Glutamatergic neuron (in vitro differentiated cells): ENCODE data around the gene ITGB1BP2. TPM values are rescaled to one million over a fixed set of nuclear protein-coding genes. Genes with fewer than 3 reads are reported as not detected.
"Not testable (repeated sequence)": the region's sequence is repeated elsewhere in the genome, so short reads cannot be mapped to it uniquely, and the experiment has no call there.

ENCODE experiments used
- DNase-seq: peaks from one replicate; pipeline ENCODE4 v3.0.0; 2022
- H3K27ac Mint-ChIP-seq: one replicate; pipeline ENCODE4 v1.8.0; 2020; ENCODE audit warnings: mild to moderate bottlenecking, mixed read lengths, inconsistent platforms; ENCODE audit not compliant: unreplicated experiment
- H3K27me3 Mint-ChIP-seq: one replicate; pipeline ENCODE4 v1.8.0; 2020; ENCODE audit warnings: mild to moderate bottlenecking, moderate library complexity, mixed read lengths, inconsistent platforms; ENCODE audit not compliant: unreplicated experiment
- H3K36me3 Mint-ChIP-seq: one replicate; pipeline ENCODE4 v1.8.0; 2020; ENCODE audit warnings: mild to moderate bottlenecking, mixed read lengths, inconsistent platforms; ENCODE audit not compliant: unreplicated experiment
- H3K4me1 Mint-ChIP-seq: one replicate; pipeline ENCODE4 v1.8.0; 2020; ENCODE audit warnings: mild to moderate bottlenecking, low read depth, mixed read lengths, inconsistent platforms; ENCODE audit not compliant: unreplicated experiment
- H3K4me3 Mint-ChIP-seq: one replicate; pipeline ENCODE4 v1.8.0; 2020; ENCODE audit warnings: mild to moderate bottlenecking, mixed read lengths, inconsistent platforms; ENCODE audit not compliant: unreplicated experiment
- H3K9me3 Mint-ChIP-seq: one replicate; pipeline ENCODE4 v1.8.0; 2020; ENCODE audit warnings: mild to moderate bottlenecking, moderate library complexity, mixed read lengths, inconsistent platforms; ENCODE audit not compliant: unreplicated experiment
- total RNA-seq: library from RNA; stranded (reverse); fragmentation: NEBNext Ultra II Directional; extraction: Animal tissue kit (Norgen Biotek cat#: 25700); gene quantifications from one replicate; pipeline ENCODE4 v1.2.1, GENCODE V29; 2021; ENCODE audit not compliant: unreplicated experiment
- TF ChIP-seq, protein P1 (sequence below): fragments of 200-600 bp; sonication (generic); IDR thresholded peaks from one replicate; pipeline ENCODE4 v1.5.0; 2021; ENCODE audit not compliant: partially characterized antibody, unreplicated experiment

The ITGB1BP2 gene
- total RNA-seq, 1 donor from 2014 or later = 7.8 TPM

- H3K4me3 Mint-ChIP-seq = no peak overlapping the region
These were observed 24.8 kb downstream of the ITGB1BP2 start for GRCh38 chrX:71326394-71326793.

GRCh38 chrX:71349151-71349665, 47.7 kb downstream of the ITGB1BP2 start:
- not testable (repeated sequence) for H3K9me3 Mint-ChIP-seq, H3K36me3 Mint-ChIP-seq, H3K4me1 Mint-ChIP-seq, H3K27ac Mint-ChIP-seq, H3K27me3 Mint-ChIP-seq, H3K4me3 Mint-ChIP-seq, DNase-seq

More at GRCh38 chrX:71326394-71326793, 24.8 kb downstream of the ITGB1BP2 start:
- Mint-ChIP-seq H3K4me1 (no peaks in the 10 kb centered on the region), H3K27me3 (no peaks in the 10 kb centered on the region), H3K9me3 (no peaks in the 10 kb centered on the region), H3K36me3 (no peaks in the 10 kb centered on the region), H3K27ac (no peak overlapping the region)
- DNase-seq = no peak
- TF ChIP-seq, protein P1, sequence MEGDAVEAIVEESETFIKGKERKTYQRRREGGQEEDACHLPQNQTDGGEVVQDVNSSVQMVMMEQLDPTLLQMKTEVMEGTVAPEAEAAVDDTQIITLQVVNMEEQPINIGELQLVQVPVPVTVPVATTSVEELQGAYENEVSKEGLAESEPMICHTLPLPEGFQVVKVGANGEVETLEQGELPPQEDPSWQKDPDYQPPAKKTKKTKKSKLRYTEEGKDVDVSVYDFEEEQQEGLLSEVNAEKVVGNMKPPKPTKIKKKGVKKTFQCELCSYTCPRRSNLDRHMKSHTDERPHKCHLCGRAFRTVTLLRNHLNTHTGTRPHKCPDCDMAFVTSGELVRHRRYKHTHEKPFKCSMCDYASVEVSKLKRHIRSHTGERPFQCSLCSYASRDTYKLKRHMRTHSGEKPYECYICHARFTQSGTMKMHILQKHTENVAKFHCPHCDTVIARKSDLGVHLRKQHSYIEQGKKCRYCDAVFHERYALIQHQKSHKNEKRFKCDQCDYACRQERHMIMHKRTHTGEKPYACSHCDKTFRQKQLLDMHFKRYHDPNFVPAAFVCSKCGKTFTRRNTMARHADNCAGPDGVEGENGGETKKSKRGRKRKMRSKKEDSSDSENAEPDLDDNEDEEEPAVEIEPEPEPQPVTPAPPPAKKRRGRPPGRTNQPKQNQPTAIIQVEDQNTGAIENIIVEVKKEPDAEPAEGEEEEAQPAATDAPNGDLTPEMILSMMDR = no peak

GRCh38 chrX:71349867-71350266, 48.3 kb downstream of the ITGB1BP2 start:
- DNase-seq, H3K27me3 Mint-ChIP-seq, H3K36me3 Mint-ChIP-seq, H3K4me1 Mint-ChIP-seq, H3K4me3 Mint-ChIP-seq, H3K9me3 Mint-ChIP-seq, H3K27ac Mint-ChIP-seq: not testable (repeated sequence)

- not testable (repeated sequence) for H3K4me3 Mint-ChIP-seq, H3K36me3 Mint-ChIP-seq, H3K9me3 Mint-ChIP-seq, H3K27me3 Mint-ChIP-seq, DNase-seq, H3K4me1 Mint-ChIP-seq, H3K27ac Mint-ChIP-seq
These were observed 50.9 kb downstream of the ITGB1BP2 start for GRCh38 chrX:71352439-71352838.

Other genes starting within 250 kb of the ITGB1BP2 start
- 86.5 TPM for gene SNX12, start 233.4 kb upstream of the ITGB1BP2 start, total RNA-seq
- gene FOXO4, start 205.9 kb upstream of the ITGB1BP2 start, total RNA-seq = 20.2 TPM
- gene CXorf65, start 195.0 kb upstream of the ITGB1BP2 start, total RNA-seq = not detected
- not detected for gene IL2RG, start 190.2 kb upstream of the ITGB1BP2 start, total RNA-seq
- gene MED12, start 183.2 kb upstream of the ITGB1BP2 start, total RNA-seq = 87.4 TPM
- 3.1 TPM for gene NLGN3, start 156.9 kb upstream of the ITGB1BP2 start, total RNA-seq
- gene GJB1, start 78.5 kb upstream of the ITGB1BP2 start, total RNA-seq = not detected
- 44.2 TPM for gene ZMYM3, start 47.6 kb upstream of the ITGB1BP2 start, total RNA-seq
- gene NONO, start 18.1 kb upstream of the ITGB1BP2 start, total RNA-seq = 696 TPM
- 42.1 TPM for gene TAF1, start 64.6 kb downstream of the ITGB1BP2 start, total RNA-seq
- 185 TPM for gene OGT, start 231.4 kb downstream of the ITGB1BP2 start, total RNA-seq